ENCODE data around the gene XYLT1.
"Not testable (repeated sequence)": the region's sequence is repeated elsewhere in the genome, so short reads cannot be mapped to it uniquely, and the experiment has no call there.

Gene XYLT1

GRCh38 chr16:17426451-17426850 is 44.3 kb downstream of the XYLT1 start:
- DNase-seq = no peak

- DNase-seq = no peak
Observed at GRCh38 chr16:17424771-17425170, 46.0 kb downstream of the XYLT1 start.

- DNase-seq = no peak
Observed at GRCh38 chr16:17423221-17423620, 47.5 kb downstream of the XYLT1 start.

GRCh38 chr16:17420816-17421215 is 49.9 kb downstream of the XYLT1 start:
- no peak for DNase-seq

DNA sequence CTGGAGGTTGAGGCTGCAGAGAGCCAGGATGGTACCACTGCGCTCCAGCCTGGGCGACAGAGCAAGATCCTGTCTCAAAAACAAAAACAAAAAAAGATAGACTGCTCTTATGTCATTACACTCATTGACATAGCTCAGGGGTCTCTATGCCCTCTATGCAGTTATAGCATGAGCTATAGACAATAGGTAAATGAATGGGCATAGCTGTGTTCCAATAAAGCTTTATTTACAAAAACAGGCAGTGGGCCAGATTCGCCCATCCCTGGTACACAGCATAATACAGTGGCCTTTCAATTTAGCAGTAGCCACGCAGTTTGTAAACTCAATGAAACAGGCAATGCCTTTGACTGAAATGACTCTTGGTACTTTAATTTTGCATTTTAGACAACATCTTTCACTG is 51.5 kb downstream of the XYLT1 start:
- DNase-seq = no peak

GRCh38 chr16:17417740-17418139 is 53.0 kb downstream of the XYLT1 start:
- no peak for DNase-seq

DNA sequence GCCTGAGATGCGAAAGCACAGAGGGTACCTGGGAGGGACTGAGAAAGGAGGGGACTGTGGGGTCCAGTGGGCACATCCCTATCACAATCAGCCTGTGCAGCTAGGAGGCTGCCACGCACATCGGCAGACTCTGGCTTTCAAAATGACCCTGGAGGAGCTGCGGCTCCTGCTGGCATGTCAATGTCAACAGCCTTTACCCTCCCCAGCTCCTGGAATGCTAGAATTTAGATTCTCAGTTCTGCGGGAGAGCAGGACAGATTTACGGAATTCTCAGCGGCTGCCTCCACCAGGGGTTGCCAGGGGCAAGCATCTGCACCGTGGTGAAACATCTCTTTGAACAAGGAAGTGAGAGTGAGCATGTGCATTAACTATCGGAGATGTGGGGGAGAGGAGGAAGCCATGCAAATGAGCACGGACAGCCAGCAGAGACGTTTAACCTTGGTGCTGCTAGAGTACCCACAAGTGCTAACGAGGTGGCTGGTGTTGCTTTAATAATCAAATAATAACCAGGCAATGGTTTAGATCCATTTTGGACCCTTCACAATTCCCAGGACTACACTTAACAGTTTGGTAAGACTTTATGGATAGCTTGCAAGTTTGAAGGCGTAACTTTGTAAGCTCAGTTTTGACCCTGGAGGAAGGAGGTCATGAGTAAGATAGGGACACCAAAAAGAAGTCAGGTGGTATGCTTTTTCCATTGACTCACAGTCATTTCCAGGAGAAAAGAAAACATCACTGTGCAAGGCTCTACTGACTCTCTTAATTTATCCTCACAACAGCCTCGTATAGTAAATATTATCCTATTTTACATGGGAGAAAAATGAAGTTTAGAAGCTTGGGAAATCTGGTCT is 54.1 kb downstream of the XYLT1 start:
- DNase-seq = peak; percentile 58

DNA sequence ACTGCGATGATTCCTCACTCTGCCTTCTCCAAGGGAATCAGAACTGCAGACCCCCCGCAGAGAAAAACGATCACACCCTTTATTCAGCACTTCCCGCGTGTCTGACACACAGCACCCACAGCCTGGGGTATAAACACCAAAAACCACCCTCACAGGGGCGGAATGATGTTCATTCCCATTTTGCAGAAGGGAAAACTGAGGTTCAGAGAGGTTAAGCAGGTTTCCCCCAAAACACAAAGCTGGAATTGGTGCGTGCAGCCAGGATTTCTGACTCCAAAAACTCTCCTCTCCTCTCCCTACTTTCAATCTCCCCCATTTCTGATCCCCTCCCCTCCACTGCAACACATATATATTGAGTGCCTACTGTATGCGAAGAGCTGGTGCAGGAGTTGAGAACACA is 55.8 kb downstream of the XYLT1 start:
- no peak for DNase-seq

DNA sequence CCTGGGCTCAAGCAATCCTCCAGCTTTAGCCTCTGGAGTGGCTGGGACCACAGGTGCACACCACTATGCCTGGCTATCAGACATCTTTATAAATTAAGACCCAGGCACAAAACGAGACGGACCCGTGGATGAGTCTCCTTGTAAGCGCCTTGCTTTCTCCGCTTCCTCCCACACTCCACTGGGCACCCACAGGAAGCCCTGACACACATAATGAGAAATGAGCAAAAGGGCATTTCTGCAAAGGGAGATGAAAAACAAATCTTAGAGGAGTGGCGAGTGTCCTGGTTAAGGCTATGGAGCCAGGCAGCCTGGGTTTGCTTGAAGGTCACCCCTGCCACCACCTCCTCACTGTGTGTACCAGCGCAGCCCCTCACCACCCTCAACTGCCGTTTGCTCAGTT is 56.3 kb downstream of the XYLT1 start:
- DNase-seq = peak; percentile 53

DNA sequence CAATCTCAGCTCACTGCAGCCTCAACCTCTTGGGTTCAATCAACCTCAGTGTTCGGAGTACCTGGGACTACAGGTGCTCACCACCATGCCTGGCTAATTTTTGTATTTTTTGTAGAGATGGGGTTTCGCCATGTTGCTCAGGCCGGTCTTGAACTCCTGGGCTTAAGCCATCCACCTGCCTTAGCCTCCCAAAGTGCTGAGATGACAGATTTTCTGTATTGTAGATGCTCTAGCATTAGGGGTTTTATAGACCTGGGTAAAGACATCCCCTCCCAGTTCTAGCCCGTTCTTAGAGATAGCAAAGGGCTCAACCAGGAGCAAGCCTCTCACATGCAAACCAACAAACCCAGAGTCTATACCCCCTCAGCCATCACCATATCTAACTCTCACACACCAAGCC is 57.3 kb downstream of the XYLT1 start:
- no peak for DNase-seq

DNA sequence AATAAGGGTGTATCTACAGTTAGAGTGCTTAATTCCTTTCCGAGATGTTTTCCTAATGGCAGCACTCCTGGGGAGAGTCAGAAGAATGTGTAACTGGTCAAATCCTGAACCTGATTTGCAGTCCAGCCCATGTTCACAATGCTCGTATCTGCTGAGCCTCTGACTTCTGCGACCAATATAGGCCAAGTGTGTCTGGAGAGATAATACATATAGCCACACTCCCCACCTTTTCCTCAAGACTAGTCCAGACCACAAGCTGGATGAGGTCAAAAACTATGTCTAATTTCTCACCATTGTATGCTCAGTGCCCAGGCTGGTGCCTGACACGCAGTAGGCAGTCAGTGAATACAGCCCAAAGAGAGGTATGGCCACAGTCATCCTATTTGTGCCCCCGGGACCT is 58.0 kb downstream of the XYLT1 start:
- DNase-seq = no peak

DNA sequence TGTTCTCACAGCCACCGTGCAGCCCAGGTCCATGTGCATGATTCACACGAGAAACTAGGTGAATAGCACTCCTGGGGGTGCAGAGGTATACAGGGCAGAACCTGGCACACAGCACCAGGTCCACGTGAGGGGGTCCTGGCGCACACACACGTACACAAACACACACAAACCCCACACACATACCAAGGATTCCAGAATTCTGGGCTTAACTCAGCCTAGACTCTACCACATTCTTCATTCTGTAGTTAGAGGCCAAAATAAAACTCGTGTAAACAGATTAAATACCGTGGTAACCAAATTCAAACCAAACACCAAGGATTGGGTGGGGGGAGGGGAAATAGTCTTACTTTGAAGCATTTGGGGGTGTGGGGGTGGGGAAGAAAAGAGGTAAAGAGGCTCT is 58.5 kb downstream of the XYLT1 start:
- no peak for DNase-seq

DNA sequence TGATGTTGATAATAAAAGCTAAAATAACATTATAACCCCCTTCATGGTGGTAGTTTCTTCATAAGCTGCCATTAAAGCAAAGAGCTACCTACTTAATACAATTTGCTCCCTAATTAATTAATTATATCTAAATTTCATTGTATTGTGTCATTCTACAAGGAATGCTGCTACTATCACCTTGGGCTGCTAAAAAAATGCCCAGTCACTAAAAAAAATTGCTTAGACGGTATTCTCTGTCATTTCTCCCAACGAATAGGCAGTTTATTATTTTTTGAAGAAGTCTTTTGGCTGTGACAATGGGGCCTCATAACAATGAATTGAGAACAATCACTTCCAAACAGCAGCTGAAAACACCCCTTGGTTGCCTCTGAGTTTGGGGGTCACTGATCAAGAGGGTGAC is 59.5 kb downstream of the XYLT1 start:
- DNase-seq = no peak

GRCh38 chr16:17410316-17410715 is 60.4 kb downstream of the XYLT1 start:
- DNase-seq = not testable (repeated sequence)

DNA sequence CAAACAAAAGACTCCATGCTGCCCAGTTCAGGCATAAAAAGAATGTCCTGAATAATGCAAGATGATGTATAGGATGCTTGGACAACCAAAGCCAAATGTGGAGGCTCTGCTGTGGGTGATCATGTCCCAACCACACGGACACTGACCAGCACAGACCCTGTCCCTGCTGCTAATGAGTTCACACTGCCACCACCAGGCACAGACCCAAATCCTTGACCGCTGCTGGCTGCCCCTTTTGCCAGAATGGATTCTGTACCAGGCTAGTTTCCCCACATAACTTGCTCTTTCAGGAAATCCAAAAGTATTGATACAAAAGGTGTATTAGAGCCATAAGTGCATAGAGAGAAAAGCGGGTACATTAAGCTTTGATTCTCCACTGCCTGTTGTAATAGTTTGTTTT is 60.9 kb downstream of the XYLT1 start:
- DNase-seq = no peak

DNA sequence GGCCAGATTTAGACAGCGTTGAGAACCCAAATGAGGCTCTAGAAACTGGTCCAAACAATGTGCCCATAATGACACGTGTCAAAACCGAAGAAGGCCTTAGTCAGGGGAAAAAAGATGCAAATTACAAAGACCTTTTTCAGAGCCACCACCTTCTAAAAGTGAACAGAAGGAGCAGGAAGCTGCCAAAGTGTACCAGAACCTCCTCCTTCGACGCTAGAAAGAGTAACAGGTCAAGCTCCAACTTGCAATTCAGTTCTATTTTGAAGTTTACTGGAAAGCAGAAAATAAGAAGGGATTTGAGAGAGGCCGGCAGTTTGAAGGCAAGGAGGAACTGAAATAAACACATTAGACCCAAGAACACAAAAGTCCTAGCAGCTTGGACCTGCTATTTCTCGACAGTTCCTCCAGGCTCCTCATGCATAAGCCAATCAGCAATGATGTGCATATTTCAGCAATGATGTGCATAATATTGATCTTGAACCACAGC is 61.8 kb downstream of the XYLT1 start:
- DNase-seq = no peak

DNA sequence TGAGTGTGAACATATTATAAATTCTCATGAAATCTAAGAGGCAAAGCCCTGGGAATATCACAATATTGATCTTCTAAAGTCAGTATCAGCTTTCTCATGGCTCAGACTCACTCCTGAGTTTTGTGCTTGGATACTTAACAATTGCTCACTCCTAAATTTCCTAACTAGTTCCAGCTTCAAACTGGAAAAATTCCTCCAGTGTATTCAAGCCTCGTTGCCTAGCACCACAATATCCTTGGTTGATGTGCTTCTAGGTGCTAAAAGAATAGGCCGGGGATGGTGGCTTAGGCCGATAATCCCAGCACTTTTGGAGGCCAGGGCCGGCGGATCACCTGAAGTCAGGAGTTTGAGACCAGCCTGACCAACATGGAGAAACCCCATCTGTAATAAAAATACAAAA is 62.5 kb downstream of the XYLT1 start:
- no peak for DNase-seq

- no peak for DNase-seq
Observed at GRCh38 chr16:17407321-17407720, 63.4 kb downstream of the XYLT1 start.

- no peak for DNase-seq
Observed at GRCh38 chr16:17404941-17405689, 65.6 kb downstream of the XYLT1 start.

GRCh38 chr16:17403859-17404545 is 66.8 kb downstream of the XYLT1 start:
- no peak for DNase-seq

DNA sequence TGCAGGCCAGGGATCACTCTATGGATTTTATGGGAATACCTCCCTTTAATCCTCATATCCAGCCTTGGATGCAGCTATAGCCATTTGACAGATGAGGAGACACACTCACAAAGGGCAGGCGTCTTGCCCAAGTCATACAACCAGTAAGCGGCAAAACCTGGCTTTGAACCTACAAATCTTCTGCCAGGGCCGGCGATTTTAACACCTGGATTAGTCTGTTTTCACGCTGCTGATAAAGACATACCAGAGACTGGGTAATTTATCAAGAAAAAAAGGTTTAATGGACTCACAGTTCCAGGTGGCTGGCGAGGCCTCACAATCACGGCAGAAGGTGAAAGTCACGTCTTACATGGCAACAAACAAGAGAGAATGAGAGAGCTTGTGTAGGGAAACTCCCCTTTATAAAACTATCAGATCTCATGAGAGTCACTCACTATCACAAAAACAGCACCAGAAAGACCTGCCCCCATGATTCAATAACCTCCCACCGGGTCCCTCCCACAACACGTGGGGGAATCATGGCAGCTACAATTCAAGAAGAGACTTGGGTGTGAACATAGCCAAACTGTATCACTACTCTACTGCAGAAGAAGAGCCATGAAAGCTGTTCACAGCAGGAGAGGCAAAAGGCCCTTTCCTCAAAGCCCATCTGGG is 67.5 kb downstream of the XYLT1 start:
- DNase-seq = no peak

GRCh38 chr16:17397499-17397891 is 73.3 kb downstream of the XYLT1 start:
- no peak for DNase-seq
